K562 (cell line): ENCODE results near the gene NAP1L4. TPM values are rescaled to one million over a fixed set of nuclear protein-coding genes. Genes with fewer than 3 reads are reported as not detected.

Experiments used
- ATF2 ChIP-seq: sonication (generic); formaldehyde crosslinking; IDR thresholded peaks from 2 replicates; pipeline ENCODE4 v1.8.1; 2022; ENCODE audit warnings: missing genetic modification reagents
- NR3C1 ChIP-seq: sonication (generic); formaldehyde crosslinking; IDR thresholded peaks from 2 replicates; pipeline ENCODE4 v1.8.1; 2022; ENCODE audit warnings: missing genetic modification reagents
- PTBP1 ChIP-seq: fragments of 200-400 bp; formaldehyde crosslinking; IDR thresholded peaks from 2 replicates; pipeline ENCODE4 v1.6.1; 2017; ENCODE audit warnings: low read depth, low read length
- TEAD1 ChIP-seq, 2 experiments: fragments of 450-650 bp in 1 of 2; sonication (generic) in 1 of 2; formaldehyde crosslinking; IDR thresholded peaks; 2 replicates each; pipeline versions ENCODE4 v1.4.0 to v1.8.0; 2020 to 2022; ENCODE audit warnings: mild to moderate bottlenecking in 2 of 2, missing genetic modification reagents in 1 of 2
- XRCC5 ChIP-seq: fragments of 200-400 bp; formaldehyde crosslinking; IDR thresholded peaks from 2 replicates; pipeline ENCODE4 v1.6.1; 2017; ENCODE audit warnings: low read depth, mild to moderate bottlenecking, low read length
- ZBTB11 ChIP-seq, 3 experiments: fragments of 200-800 bp in 1 of 3; fragments of 250-450 bp in 1 of 3; fragments of 450-650 bp in 1 of 3; sonication (Bioruptor Pico) in 1 of 3; sonication (Bioruptor generic) in 1 of 3; formaldehyde crosslinking in 1 of 3; IDR thresholded peaks; 2 replicates each; pipeline versions ENCODE4 v1.6.1 to v1.8.0; 2016 to 2022; ENCODE audit warnings: mild to moderate bottlenecking in 2 of 3, missing genetic modification characterization in 2 of 3, missing compliant biosample characterization in 1 of 3, moderate library complexity in 1 of 3
- ZMIZ1 ChIP-seq, 2 experiments: fragments of 150-350 bp in 1 of 2; IDR thresholded peaks; 2 replicates each; pipeline ENCODE4 v1.6.1; 2012 to 2016; ENCODE audit warnings: low read depth in 2 of 2, low read length in 2 of 2, mild to moderate bottlenecking in 1 of 2, moderate library complexity in 1 of 2
- ZNF282 ChIP-seq: sonication (generic); formaldehyde crosslinking; IDR thresholded peaks from 2 replicates; pipeline ENCODE4 v1.8.1; 2023; ENCODE audit warnings: missing genetic modification reagents
- ZNF511 ChIP-seq: sonication (generic); formaldehyde crosslinking; IDR thresholded peaks from 2 replicates; pipeline ENCODE4 v1.8.0; 2022; ENCODE audit warnings: mild to moderate bottlenecking, missing genetic modification reagents
- polyA plus RNA-seq, 8 experiments: library from polyadenylated mRNA; depleted of rRNA in 4 of 8; stranded (reverse) in 5 of 8; unstranded in 3 of 8; fragments of >200 nt; fragmentation: Nextera tagmentation in 2 of 8; fragmentation: Illumina TruSeq in 1 of 8; extraction: Ambion mirVana in 2 of 8; extraction: Trizol in 1 of 8; gene quantifications; 2 replicates each; pipeline versions ENCODE4 v1.2.1 to v1.2.3, GENCODE V29; 2011 to 2014; ENCODE audit warnings: inconsistent platforms in 1 of 8, missing spikeins in 1 of 8
- total RNA-seq, 7 experiments: library from RNA; depleted of rRNA in 6 of 7; stranded (reverse); fragments of >200 nt in 6 of 7; fragmentation: Illumina TruSeq in 2 of 7; extraction: Trizol in 2 of 7; gene quantifications; 2 replicates each; pipeline versions ENCODE4 v1.2.1 to v1.2.3, GENCODE V29; 2011 to 2021; ENCODE audit warnings: low replicate concordance in 1 of 7
- TF ChIP-seq, protein P1 (sequence below): fragments of 450-650 bp; IDR thresholded peaks from 2 replicates; pipeline ENCODE4 v1.6.1; 2017; ENCODE audit warnings: mild to moderate bottlenecking, moderate library complexity
- TF ChIP-seq, protein P2 (sequence below): sonication (generic); formaldehyde crosslinking; IDR thresholded peaks from 2 replicates; pipeline ENCODE4 v1.8.1; 2023; ENCODE audit warnings: mild to moderate bottlenecking, missing genetic modification reagents

The NAP1L4 gene
- total and polyA plus RNA-seq, 9 of the 15 experiments (the other 6 are each of a cell fraction or from before 2014, with no cell fraction given), result 34.1 to 237 (median 179) TPM

GRCh38 chr11:2928605-2929530 lies 63.3 kb downstream of the NAP1L4 start, which contains the start of gene PHLDA2 (continued):
- TF ChIP-seq ZNF511 (CRISPR knock-in tag), result peak; percentile 61
- 0 out of 4 replicates have a peak, but pooled peaks of 1 of the 2 experiments have one; percentile 24 for TF ChIP-seq ZMIZ1 (IDR thresholded peaks at IDR 0.05; ENCODE audit: low read depth in 2 of 2, low read length in 2 of 2)
- TF ChIP-seq, protein P1, sequence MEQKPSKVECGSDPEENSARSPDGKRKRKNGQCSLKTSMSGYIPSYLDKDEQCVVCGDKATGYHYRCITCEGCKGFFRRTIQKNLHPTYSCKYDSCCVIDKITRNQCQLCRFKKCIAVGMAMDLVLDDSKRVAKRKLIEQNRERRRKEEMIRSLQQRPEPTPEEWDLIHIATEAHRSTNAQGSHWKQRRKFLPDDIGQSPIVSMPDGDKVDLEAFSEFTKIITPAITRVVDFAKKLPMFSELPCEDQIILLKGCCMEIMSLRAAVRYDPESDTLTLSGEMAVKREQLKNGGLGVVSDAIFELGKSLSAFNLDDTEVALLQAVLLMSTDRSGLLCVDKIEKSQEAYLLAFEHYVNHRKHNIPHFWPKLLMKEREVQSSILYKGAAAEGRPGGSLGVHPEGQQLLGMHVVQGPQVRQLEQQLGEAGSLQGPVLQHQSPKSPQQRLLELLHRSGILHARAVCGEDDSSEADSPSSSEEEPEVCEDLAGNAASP, result no peak
- TF ChIP-seq, protein P2, sequence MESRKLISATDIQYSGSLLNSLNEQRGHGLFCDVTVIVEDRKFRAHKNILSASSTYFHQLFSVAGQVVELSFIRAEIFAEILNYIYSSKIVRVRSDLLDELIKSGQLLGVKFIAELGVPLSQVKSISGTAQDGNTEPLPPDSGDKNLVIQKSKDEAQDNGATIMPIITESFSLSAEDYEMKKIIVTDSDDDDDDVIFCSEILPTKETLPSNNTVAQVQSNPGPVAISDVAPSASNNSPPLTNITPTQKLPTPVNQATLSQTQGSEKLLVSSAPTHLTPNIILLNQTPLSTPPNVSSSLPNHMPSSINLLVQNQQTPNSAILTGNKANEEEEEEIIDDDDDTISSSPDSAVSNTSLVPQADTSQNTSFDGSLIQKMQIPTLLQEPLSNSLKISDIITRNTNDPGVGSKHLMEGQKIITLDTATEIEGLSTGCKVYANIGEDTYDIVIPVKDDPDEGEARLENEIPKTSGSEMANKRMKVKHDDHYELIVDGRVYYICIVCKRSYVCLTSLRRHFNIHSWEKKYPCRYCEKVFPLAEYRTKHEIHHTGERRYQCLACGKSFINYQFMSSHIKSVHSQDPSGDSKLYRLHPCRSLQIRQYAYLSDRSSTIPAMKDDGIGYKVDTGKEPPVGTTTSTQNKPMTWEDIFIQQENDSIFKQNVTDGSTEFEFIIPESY (CRISPR knock-in tag), result peak; percentile 69
- 0 out of 4 replicates have a peak, but pooled peaks of 1 of the 2 experiments have one; percentile 55 for TF ChIP-seq TEAD1 (CRISPR knock-in tag; IDR thresholded peaks at IDR 0.05)
- 0 out of 2 replicates have a peak, but pooled peaks have one; percentile 4 for TF ChIP-seq ATF2 (CRISPR knock-in tag)
- no peak for TF ChIP-seq XRCC5
- TF ChIP-seq ZNF282, result 0 out of 2 replicates have a peak, but pooled peaks have one; percentile 16
- TF ChIP-seq ZBTB11 (CRISPR knock-in tag; IDR thresholded peaks at IDR 0.05), result no peak
- TF ChIP-seq NR3C1 (CRISPR knock-in tag), result 0 out of 2 replicates have a peak, but pooled peaks have one; percentile 42
- no peak for TF ChIP-seq PTBP1
